H9 (cell line): ENCODE measurements around the gene SLCO2A1. TPM values are rescaled to one million over a fixed set of nuclear protein-coding genes. Genes with fewer than 3 reads are reported as not detected.
A peak's percentile ranks its signal among the peaks of the same experiment; 100 is the strongest.

Experiments
- DNase-seq: peaks from one replicate; pipeline ENCODE4 v3.0.0-alpha.2; 2017
- H2AFZ ChIP-seq: one replicate; pipeline ENCODE4 v1.6.1; 2013; ENCODE audit warnings: mild to moderate bottlenecking, low read length, control low read depth, moderate library complexity
- H2AK5ac ChIP-seq: 2 replicates; pipeline ENCODE4 v1.6.1; 2013; ENCODE audit warnings: low read length, control low read depth, mixed read lengths; ENCODE audit not compliant: insufficient read length
- H2BK120ac ChIP-seq: one replicate; pipeline ENCODE4 v1.6.1; 2013; ENCODE audit warnings: low read depth, mild to moderate bottlenecking, low read length, control low read depth, inconsistent platforms; ENCODE audit not compliant: poor library complexity, severe bottlenecking
- H2BK12ac ChIP-seq: 2 replicates; pipeline ENCODE4 v1.6.1; 2013; ENCODE audit warnings: low read length, control low read depth, mixed read lengths, low read depth; ENCODE audit not compliant: insufficient read length
- H2BK15ac ChIP-seq: 2 replicates; pipeline ENCODE4 v1.6.1; 2013; ENCODE audit warnings: low read depth, low read length, control low read depth
- H2BK20ac ChIP-seq: one replicate; pipeline ENCODE4 v1.6.1; 2013; ENCODE audit warnings: low read depth, mild to moderate bottlenecking, low read length, control low read depth, inconsistent platforms; ENCODE audit not compliant: poor library complexity, severe bottlenecking
- H2BK5ac ChIP-seq: 2 replicates; pipeline ENCODE4 v1.6.1; 2013; ENCODE audit warnings: low read length, control low read depth, mixed read lengths; ENCODE audit not compliant: insufficient read length
- H3K14ac ChIP-seq: 2 replicates; pipeline ENCODE4 v1.6.1; 2013; ENCODE audit warnings: low read length, control low read depth; ENCODE audit not compliant: insufficient read depth
- H3K18ac ChIP-seq: 2 replicates; pipeline ENCODE4 v1.6.1; 2013; ENCODE audit warnings: low read depth, mild to moderate bottlenecking, mixed read lengths, low read length, control low read depth; ENCODE audit not compliant: insufficient read length
- H3K23ac ChIP-seq: 2 replicates; pipeline ENCODE4 v1.6.1; 2013; ENCODE audit warnings: low read length, control low read depth, mixed read lengths, low read depth; ENCODE audit not compliant: insufficient read length
- H3K23me2 ChIP-seq: 2 replicates; pipeline ENCODE4 v1.6.1; 2013; ENCODE audit warnings: low read depth, mild to moderate bottlenecking, mixed read lengths, low read length, control low read depth; ENCODE audit not compliant: insufficient read length, poor library complexity, severe bottlenecking
- H3K27ac ChIP-seq: 2 replicates; pipeline ENCODE4 v1.5.1; 2013; ENCODE audit warnings: low read length, control low read depth, mixed read lengths, low read depth; ENCODE audit not compliant: insufficient read length
- H3K27me3 ChIP-seq: 2 replicates; pipeline ENCODE4 v1.6.1; 2013; ENCODE audit warnings: low read length, control low read depth, inconsistent platforms; ENCODE audit not compliant: insufficient read depth
- H3K4ac ChIP-seq: 2 replicates; pipeline ENCODE4 v1.6.1; 2013; ENCODE audit warnings: low read depth, mild to moderate bottlenecking, control low read depth, inconsistent platforms, low read length, moderate library complexity
- H3K4me1 ChIP-seq: 2 replicates; pipeline ENCODE4 v1.6.1; 2013; ENCODE audit warnings: low read length, control low read depth, inconsistent platforms; ENCODE audit not compliant: insufficient read depth
- H3K4me2 ChIP-seq: 2 replicates; pipeline ENCODE4 v1.6.1; 2013; ENCODE audit warnings: low read length, control low read depth, mixed read lengths; ENCODE audit not compliant: insufficient read length, insufficient read depth
- H3K56ac ChIP-seq: 2 replicates; pipeline ENCODE4 v1.6.1; 2013; ENCODE audit warnings: low read depth, mild to moderate bottlenecking, mixed read lengths, low read length, control low read depth; ENCODE audit not compliant: insufficient read length
- H3K79me1 ChIP-seq: 2 replicates; pipeline ENCODE4 v1.6.1; 2013; ENCODE audit warnings: low read depth, mild to moderate bottlenecking, moderate library complexity, low read length, control low read depth, inconsistent platforms; ENCODE audit not compliant: insufficient read depth, poor library complexity, severe bottlenecking
- H3K79me2 ChIP-seq: 2 replicates; pipeline ENCODE4 v1.6.1; 2013; ENCODE audit warnings: low read length, control low read depth, inconsistent platforms; ENCODE audit not compliant: insufficient read depth
- H3K9ac ChIP-seq: 2 replicates; pipeline ENCODE4 v1.6.1; 2013; ENCODE audit warnings: low read length, control low read depth, mixed read lengths; ENCODE audit not compliant: insufficient read length; ENCODE audit errors: extremely low read depth
- H3K9me3 ChIP-seq: one replicate; pipeline ENCODE4 v1.6.1; 2013; ENCODE audit warnings: low read depth, low read length, inconsistent platforms; ENCODE audit not compliant: control insufficient read depth
- H3T11ph ChIP-seq: one replicate; pipeline ENCODE4 v1.6.1; 2013; ENCODE audit warnings: mild to moderate bottlenecking, low read length, control low read depth, inconsistent platforms
- H4K20me1 ChIP-seq: one replicate; pipeline ENCODE4 v1.6.1; 2013; ENCODE audit not compliant: control insufficient read depth, insufficient read length, insufficient read depth
- H4K5ac ChIP-seq: 2 replicates; pipeline ENCODE4 v1.6.1; 2013; ENCODE audit warnings: low read depth, mild to moderate bottlenecking, mixed read lengths, low read length, control low read depth; ENCODE audit not compliant: insufficient read length
- H4K8ac ChIP-seq: replicated peaks from 2 replicates; pipeline ENCODE4 v1.6.1; 2013; ENCODE audit warnings: low read length, control low read depth, mixed read lengths, low read depth; ENCODE audit not compliant: insufficient read length
- H4K91ac ChIP-seq: 2 replicates; pipeline ENCODE4 v1.6.1; 2013; ENCODE audit warnings: low read depth, mild to moderate bottlenecking, moderate library complexity, mixed read lengths, low read length, control low read depth; ENCODE audit not compliant: insufficient read length
- H3K27ac Mint-ChIP-seq, 3 experiments: 2 replicates in 2 of 3; 3 replicates in 1 of 3; pipeline ENCODE4 v1.8.0; 2020 to 2021; ENCODE audit warnings: mixed read lengths in 3 of 3, mild to moderate bottlenecking in 1 of 3, moderate library complexity in 1 of 3
- H3K27me3 Mint-ChIP-seq: 2 replicates; pipeline ENCODE4 v1.8.0; 2021; ENCODE audit warnings: low read depth, mild to moderate bottlenecking, moderate library complexity, mixed read lengths
- H3K36me3 Mint-ChIP-seq, 3 experiments: 2 replicates in 2 of 3; 3 replicates in 1 of 3; pipeline ENCODE4 v1.8.0; 2020 to 2021; ENCODE audit warnings: low read depth in 3 of 3, mixed read lengths in 3 of 3; ENCODE audit not compliant: insufficient read depth in 1 of 3
- H3K4me1 Mint-ChIP-seq, 2 experiments: 2 replicates each; pipeline ENCODE4 v1.8.0; 2020; ENCODE audit warnings: mixed read lengths in 2 of 2
- H3K4me3 Mint-ChIP-seq, 2 experiments: 2 replicates in 1 of 2; 3 replicates in 1 of 2; pipeline ENCODE4 v1.8.0; 2020 to 2021; ENCODE audit warnings: mild to moderate bottlenecking in 2 of 2, mixed read lengths in 2 of 2, moderate library complexity in 1 of 2
- H3K9me3 Mint-ChIP-seq, 2 experiments: 2 replicates in 1 of 2; 3 replicates in 1 of 2; pipeline ENCODE4 v1.8.0; 2020; ENCODE audit warnings: mild to moderate bottlenecking in 2 of 2, mixed read lengths in 2 of 2, moderate library complexity in 1 of 2
- WGBS: extraction: QIAGEN DNeasy Blood & Tissue Kit; methylation state at CpG from one replicate; pipeline ENCODE4 v1.1.7; 2013; ENCODE audit warnings: missing lambda C conversion rate, low lambda C conversion rate, mixed read lengths; ENCODE audit not compliant: insufficient read length; ENCODE audit errors: extremely low coverage; 5-methylcytosine and 5-hydroxymethylcytosine counted together
- total RNA-seq: library from RNA; stranded (reverse); gene quantifications from 2 replicates; pipeline ENCODE4 v1.2.1, GENCODE V29; 2021
- TF ChIP-seq, protein P1 (sequence below): fragments of 200-600 bp; sonication (generic); conservative IDR thresholded peaks from 3 replicates; pipeline ENCODE4 v1.8.0; 2021; ENCODE audit warnings: antibody characterized with exemption, mild to moderate bottlenecking

SLCO2A1 gene
- total RNA-seq, 1 experiment from 2014 or later, result 0.98 TPM

DNA sequence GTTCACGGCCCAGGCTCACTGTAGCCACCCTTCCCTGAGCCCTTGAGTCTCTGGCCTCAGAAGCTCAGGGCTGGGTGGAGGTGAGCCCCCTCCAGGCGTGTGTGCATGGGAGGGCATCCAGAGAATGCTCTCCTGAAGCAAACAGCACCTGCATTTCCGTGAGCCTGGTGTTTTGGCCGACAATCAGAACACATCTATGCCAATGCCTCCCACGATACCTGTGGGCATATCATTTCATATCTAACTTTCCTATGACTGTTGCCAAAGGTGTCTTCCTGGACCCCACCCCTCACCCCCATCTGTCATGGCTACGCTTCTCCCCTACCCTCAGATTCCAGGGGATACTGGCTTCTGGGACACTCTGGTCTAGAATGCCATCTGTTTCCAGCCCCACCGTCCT is 80.7 kb downstream of the SLCO2A1 start:
- peaks cover 66% of the 10 kb centered on the region for H3K27me3 Mint-ChIP-seq
- TF ChIP-seq, protein P1, sequence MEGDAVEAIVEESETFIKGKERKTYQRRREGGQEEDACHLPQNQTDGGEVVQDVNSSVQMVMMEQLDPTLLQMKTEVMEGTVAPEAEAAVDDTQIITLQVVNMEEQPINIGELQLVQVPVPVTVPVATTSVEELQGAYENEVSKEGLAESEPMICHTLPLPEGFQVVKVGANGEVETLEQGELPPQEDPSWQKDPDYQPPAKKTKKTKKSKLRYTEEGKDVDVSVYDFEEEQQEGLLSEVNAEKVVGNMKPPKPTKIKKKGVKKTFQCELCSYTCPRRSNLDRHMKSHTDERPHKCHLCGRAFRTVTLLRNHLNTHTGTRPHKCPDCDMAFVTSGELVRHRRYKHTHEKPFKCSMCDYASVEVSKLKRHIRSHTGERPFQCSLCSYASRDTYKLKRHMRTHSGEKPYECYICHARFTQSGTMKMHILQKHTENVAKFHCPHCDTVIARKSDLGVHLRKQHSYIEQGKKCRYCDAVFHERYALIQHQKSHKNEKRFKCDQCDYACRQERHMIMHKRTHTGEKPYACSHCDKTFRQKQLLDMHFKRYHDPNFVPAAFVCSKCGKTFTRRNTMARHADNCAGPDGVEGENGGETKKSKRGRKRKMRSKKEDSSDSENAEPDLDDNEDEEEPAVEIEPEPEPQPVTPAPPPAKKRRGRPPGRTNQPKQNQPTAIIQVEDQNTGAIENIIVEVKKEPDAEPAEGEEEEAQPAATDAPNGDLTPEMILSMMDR, result no peak
- Histone ChIP-seq H2AFZ (no peak overlapping the region), H2BK20ac (no peak overlapping the region), H3K79me1 (no peaks in the 10 kb centered on the region), H3K9ac (no peak overlapping the region), H3K4me2 (no peak overlapping the region), H2BK120ac (no peak overlapping the region), H3K27me3 (no peaks in the 10 kb centered on the region), H4K8ac (no peak overlapping the region), H3K9me3 (no peaks in the 10 kb centered on the region), H3K4ac (no peak overlapping the region), H4K20me1 (no peaks in the 10 kb centered on the region), H3K18ac (no peak overlapping the region), H3K23ac (no peak overlapping the region), H3K23me2 (no peaks in the 10 kb centered on the region), H2BK12ac (no peak overlapping the region), H3T11ph (no peak overlapping the region), H3K27ac (no peak overlapping the region), H2BK5ac (no peak overlapping the region), H3K4me1 (peaks cover 9% of the 10 kb centered on the region), H3K79me2 (no peaks in the 10 kb centered on the region), H2BK15ac (no peak overlapping the region), H2AK5ac (no peak overlapping the region), H3K14ac (no peak overlapping the region), H3K56ac (no peak overlapping the region), H4K91ac (no peak overlapping the region), H4K5ac (no peak overlapping the region)
- H3K27ac Mint-ChIP-seq, result no peak overlapping the region
- peak overlapping the region in 1 of 2 experiments; percentile 1; a peak in 2 of 5 replicates for H3K4me3 Mint-ChIP-seq
- peaks cover 31 to 35% of the 10 kb centered on the region in 2 experiments for H3K4me1 Mint-ChIP-seq
- no peak for DNase-seq
- no CpG with 5 or more reads among the region's 7 CpGs for WGBS
- H3K9me3 Mint-ChIP-seq, result peaks cover 0 to 9% of the 10 kb centered on the region in 2 experiments; a peak in 2 of 5 replicates
- H3K36me3 Mint-ChIP-seq, result peaks cover 0 to 2% (median 2%) of the 10 kb centered on the region in 3 experiments; a peak in 3 of 7 replicates
